Stomach (tissue), 4 donors: Measurements from ENCODE around the gene ZEB1.

ENCODE experiments used
- EP300 ChIP-seq: sonication (generic); formaldehyde crosslinking; IDR thresholded peaks from one replicate; pipeline ENCODE4 v1.6.1; 2017; ENCODE audit warnings: antibody characterized with exemption
- POLR2A ChIP-seq, 4 donors: fragments of 450-650 bp; IDR thresholded peaks; one replicate each; pipeline ENCODE4 v1.6.1; 2016; ENCODE audit warnings: antibody characterized with exemption in 4 of 4, control low read depth in 2 of 4, mild to moderate bottlenecking in 1 of 4, moderate library complexity in 1 of 4
- POLR2AphosphoS5 ChIP-seq, 3 donors: sonication (generic); formaldehyde crosslinking; IDR thresholded peaks; one replicate each; pipeline ENCODE4 v1.6.1; 2016; ENCODE audit warnings: antibody characterized with exemption in 3 of 3
- TF ChIP-seq, protein P1 (sequence below), 7 experiments: fragments of 450-650 bp in 4 of 7; fragments of 200-600 bp in 3 of 7; sonication (generic) in 3 of 7; IDR thresholded peaks; one replicate each; pipeline ENCODE4 v1.5.1; 2016 to 2019; ENCODE audit warnings: antibody characterized with exemption in 7 of 7, control low read depth in 2 of 7, mild to moderate bottlenecking in 1 of 7

DNA sequence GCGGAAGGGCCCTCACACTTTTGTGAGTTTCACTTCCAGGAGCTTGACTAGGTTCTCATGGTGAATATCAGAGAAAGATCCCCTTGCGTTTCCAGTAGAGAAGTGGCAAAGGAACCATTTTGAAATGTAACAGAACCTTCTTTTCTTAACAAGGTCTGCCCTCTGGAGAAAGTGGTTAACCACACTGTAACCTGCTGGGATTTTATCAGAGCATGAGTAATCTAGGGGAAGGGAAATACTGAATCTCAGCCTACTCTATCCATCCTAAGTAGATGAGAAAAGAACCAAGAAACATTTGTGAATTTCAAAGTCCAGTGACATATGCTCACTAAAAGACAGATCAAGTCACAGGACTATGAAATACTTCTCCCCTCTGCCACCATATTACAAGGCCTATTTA, 235.5 kb downstream of the ZEB1 start:
- TF ChIP-seq, protein P1, sequence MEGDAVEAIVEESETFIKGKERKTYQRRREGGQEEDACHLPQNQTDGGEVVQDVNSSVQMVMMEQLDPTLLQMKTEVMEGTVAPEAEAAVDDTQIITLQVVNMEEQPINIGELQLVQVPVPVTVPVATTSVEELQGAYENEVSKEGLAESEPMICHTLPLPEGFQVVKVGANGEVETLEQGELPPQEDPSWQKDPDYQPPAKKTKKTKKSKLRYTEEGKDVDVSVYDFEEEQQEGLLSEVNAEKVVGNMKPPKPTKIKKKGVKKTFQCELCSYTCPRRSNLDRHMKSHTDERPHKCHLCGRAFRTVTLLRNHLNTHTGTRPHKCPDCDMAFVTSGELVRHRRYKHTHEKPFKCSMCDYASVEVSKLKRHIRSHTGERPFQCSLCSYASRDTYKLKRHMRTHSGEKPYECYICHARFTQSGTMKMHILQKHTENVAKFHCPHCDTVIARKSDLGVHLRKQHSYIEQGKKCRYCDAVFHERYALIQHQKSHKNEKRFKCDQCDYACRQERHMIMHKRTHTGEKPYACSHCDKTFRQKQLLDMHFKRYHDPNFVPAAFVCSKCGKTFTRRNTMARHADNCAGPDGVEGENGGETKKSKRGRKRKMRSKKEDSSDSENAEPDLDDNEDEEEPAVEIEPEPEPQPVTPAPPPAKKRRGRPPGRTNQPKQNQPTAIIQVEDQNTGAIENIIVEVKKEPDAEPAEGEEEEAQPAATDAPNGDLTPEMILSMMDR (IDR thresholded peaks at IDR 0.05): no peak
- TF ChIP-seq POLR2AphosphoS5 (IDR thresholded peaks at IDR 0.05) (no peak), EP300 (no peak), POLR2A (IDR thresholded peaks at IDR 0.05) (no peak)
